ENCODE data around the gene CFAP221.
A peak's percentile ranks its signal among the peaks of the same experiment; 100 is the strongest.

Gene CFAP221

GRCh38 chr2:119544075-119544938 lies at the start of gene CFAP221:
CFAP221 (plus strand) TSS chr2:119544449; CDS start chr2:119546132, 1,683 bp downstream.
- FAIRE-seq (no peak), DNase-seq (ENCODE audit: insufficient read length, low spot score) (peak; percentile 46)

DNA sequence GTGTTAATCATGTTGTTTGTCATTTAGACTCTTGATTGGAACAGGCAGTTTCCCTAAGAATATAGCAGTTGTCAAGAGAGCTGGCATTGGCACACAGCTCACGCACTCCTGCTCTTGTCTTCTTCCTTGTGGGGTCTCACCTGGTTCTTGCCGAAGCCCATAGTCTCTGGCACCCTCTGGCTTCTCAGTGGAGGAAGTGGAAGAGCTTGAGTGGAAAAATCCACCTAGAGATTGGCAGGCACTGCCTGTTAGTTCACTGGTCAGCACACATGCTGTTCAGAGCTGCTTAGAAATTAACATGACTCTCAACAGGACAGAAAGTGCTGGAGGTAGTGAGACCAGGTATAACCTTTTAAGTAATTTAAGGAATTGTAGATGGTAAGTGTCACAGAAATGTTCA lies 48.3 kb upstream of the CFAP221 start:
- no peak for DNase-seq (ENCODE audit: insufficient read length, low spot score)
- FAIRE-seq, result no peak

GRCh38 chr2:119496682-119497081 lies 47.6 kb upstream of the CFAP221 start:
- no peak for DNase-seq (ENCODE audit: insufficient read length, low spot score)
- FAIRE-seq, result no peak

GRCh38 chr2:119508756-119509155 lies 35.5 kb upstream of the CFAP221 start:
- DNase-seq (ENCODE audit: insufficient read length, low spot score), result no peak
- no peak for FAIRE-seq

DNA sequence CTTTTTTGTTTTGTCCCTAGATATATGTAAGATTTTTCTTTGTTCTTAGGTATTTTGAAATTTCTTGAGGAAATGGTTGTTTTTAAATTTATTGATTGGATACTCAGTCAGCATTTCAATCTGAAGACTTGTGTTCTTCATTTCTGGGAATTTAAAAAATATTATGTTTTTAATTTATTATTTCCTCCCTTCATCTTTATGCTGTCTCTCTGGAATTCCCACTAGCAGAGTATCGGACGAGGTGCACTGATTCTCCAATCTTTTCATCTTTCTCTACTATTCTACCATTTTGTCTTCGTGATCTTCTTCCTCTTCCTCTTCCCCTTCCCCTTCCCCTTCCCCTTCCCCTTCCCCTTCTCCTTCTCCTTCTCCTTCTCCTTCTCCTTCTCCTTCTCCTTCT lies 32.3 kb upstream of the CFAP221 start:
- FAIRE-seq (no peak), DNase-seq (ENCODE audit: insufficient read length, low spot score) (no peak)

- FAIRE-seq (no peak), DNase-seq (ENCODE audit: insufficient read length, low spot score) (no peak)
These were observed 31.3 kb upstream of the CFAP221 start for GRCh38 chr2:119512946-119513345.

- no peak for FAIRE-seq
These were observed 30.4 kb upstream of the CFAP221 start for GRCh38 chr2:119513832-119514231.

DNA sequence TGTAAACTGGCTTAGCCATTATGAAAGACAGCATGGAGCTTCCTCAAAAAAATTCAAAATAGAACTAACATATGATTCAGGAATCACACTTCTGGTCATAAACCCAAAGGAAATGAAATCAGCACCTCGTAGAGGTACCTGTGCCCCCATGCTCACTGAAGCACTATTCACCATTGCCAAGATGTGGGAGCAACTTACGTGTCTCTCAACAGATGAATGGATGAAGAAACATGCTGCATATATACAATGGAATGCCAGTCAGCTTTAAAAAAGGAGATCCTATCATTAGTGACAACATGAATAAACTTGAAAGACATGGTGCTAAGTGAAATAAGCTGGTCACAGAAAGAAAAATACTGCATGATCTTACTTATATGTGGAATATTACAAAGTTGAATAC lies 28.1 kb upstream of the CFAP221 start:
- FAIRE-seq (no peak), DNase-seq (ENCODE audit: insufficient read length, low spot score) (no peak)

More at GRCh38 chr2:119513832-119514231, 30.4 kb upstream of the CFAP221 start:
- DNase-seq (ENCODE audit: insufficient read length, low spot score), result no peak

DNA sequence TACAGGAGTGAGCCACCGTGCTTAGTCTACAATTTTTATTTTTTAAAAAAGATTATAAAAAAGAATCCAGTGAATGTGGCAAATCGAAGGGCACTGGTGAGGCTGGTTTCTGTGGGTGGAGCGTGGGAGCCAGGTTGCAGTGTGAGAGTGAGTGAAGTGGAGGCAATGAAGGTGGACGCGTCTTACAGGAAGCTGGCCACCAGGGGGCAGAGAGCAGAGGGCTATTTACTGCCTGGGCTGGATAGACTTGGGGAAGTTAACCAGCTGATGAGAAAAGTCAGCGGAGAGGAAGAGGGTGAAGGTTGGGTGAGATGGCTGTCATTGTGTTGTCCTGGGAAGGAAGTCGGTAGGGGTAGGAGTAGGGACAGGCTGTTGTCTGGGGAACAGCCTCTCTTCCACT lies 26.8 kb upstream of the CFAP221 start:
- DNase-seq (ENCODE audit: insufficient read length, low spot score) (peak; percentile 71), FAIRE-seq (peak; percentile 83)

GRCh38 chr2:119518401-119519056 lies 25.7 kb upstream of the CFAP221 start:
- DNase-seq (ENCODE audit: insufficient read length, low spot score) (no peak), FAIRE-seq (no peak)

GRCh38 chr2:119519057-119519408 lies 25.2 kb upstream of the CFAP221 start:
- FAIRE-seq (no peak), DNase-seq (ENCODE audit: insufficient read length, low spot score) (no peak)

DNA sequence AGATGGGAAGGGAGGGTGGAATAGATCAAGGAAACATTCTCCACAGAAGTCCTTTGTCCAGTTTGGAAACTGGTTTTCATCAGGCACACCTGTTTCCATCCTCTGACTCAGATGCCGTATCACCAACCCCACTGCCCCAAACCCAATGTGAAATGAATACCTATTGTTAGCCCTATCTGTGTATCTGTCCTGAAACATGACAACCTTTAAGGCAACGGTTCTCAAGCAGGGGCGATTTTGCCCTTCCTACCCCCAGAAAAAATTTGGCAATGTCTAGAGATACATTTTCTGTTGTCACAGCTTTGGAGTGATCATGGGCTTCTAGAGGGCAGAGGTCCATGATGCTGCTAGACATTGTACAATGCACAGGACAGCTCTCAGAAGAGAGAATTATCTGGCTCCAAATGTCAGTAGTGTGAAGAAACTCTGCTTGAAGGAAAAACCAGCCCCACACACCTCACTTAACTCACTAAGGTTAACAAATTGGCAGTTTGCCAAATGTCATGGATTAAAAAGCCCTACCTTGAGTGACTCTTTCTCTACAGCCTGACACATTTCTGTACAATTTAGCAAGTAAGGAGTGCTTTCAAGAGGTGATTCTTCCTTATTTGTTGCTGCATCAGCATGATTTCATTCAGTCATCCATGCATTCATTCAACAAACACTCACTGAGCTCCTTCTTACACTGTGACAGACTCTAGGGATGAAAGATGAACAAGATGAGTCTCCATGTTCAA lies 23.4 kb upstream of the CFAP221 start:
- DNase-seq (ENCODE audit: insufficient read length, low spot score) (no peak), FAIRE-seq (no peak)

GRCh38 chr2:119521433-119522050 lies 22.7 kb upstream of the CFAP221 start:
- FAIRE-seq, result no peak

GRCh38 chr2:119522671-119523070 lies 21.6 kb upstream of the CFAP221 start:
- FAIRE-seq (no peak), DNase-seq (ENCODE audit: insufficient read length, low spot score) (no peak)

More at GRCh38 chr2:119521433-119522050, 22.7 kb upstream of the CFAP221 start:
- no peak for DNase-seq (ENCODE audit: insufficient read length, low spot score)

GRCh38 chr2:119523383-119523951 lies 20.8 kb upstream of the CFAP221 start:
- FAIRE-seq (no peak), DNase-seq (ENCODE audit: insufficient read length, low spot score) (no peak)

DNA sequence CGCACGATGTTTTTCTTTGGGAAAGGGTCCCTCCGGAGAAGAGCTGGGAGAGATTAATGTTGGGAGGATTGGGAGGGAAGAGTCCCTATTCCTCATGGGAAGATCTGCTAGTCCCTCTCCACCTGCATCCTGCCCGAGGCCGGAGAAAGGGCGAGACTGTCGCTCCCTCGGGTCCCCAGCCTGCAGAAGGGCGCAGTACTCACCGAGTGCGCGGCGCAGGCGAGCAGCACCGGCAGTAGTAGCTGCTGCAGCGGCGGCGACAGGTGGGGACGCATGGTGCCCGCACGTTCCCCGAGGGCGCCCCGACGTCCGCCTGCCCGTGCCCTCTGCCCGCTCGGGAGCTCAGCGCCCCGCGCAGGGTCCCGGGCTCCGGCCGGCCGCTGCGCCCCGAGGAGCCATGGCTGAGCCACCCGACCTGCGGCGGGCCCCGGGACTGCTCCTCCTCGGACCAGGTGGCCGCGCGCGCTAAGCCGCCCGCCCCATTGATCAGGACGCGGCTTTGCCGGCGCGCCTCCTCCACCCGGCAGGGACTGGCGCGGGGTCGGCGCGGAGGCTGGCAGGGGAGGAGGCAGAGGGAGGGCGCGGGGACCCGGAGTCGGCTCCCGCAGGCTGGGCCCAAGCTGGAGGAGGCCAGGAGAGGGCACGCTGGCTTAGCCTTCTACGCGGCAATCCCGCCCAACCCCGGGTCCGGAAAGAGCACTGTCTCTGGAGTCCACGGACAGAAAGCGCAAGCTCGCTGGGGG lies 20.1 kb upstream of the CFAP221 start, which contains the start of gene SCTR:
TSS of gene SCTR (minus strand) at position 532 of the 743 bp plus-strand sequence. CDS start at position 275, 257 bp downstream.
- DNase-seq (ENCODE audit: insufficient read length, low spot score), result no peak
- no peak for FAIRE-seq

GRCh38 chr2:119525614-119526013 lies 18.6 kb upstream of the CFAP221 start:
- DNase-seq (ENCODE audit: insufficient read length, low spot score) (no peak), FAIRE-seq (no peak)

- no peak for FAIRE-seq
- DNase-seq (ENCODE audit: insufficient read length, low spot score), result no peak
These were observed 16.2 kb upstream of the CFAP221 start for GRCh38 chr2:119527999-119528398.

DNA sequence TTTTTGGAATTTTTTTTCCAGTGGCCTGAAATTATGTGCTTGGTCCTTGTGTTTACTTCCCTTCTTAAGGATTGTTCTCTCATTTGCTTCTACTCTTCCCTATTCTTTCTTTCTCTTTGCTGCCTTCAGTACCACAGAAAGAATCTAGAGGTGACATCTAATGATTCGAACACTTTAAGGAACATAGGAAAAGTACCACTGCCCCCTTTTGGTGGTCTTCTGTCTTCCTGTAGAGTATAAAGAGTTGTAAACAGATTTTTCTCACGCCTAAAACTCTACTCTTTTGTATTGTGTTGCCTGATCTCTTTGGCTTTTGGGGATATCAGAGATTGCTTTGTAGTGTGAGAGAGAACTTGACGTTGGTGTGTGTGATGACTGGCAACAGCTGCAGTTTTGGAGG lies 13.0 kb upstream of the CFAP221 start:
- no peak for DNase-seq (ENCODE audit: insufficient read length, low spot score)
- FAIRE-seq, result no peak

- DNase-seq (ENCODE audit: insufficient read length, low spot score), result no peak
- FAIRE-seq, result no peak
These were observed 10.7 kb upstream of the CFAP221 start for GRCh38 chr2:119533560-119533959.
